Skeletal muscle tissue (tissue), 4 donors: Measurements from ENCODE around the gene FCSK. TPM values are rescaled to one million over a fixed set of nuclear protein-coding genes. Genes with fewer than 3 reads are reported as not detected.
"Not testable (repeated sequence)": the region's sequence is repeated elsewhere in the genome, so short reads cannot be mapped to it uniquely, and the experiment has no call there.

ENCODE experiments used
- H3K27ac ChIP-seq: one replicate; pipeline ENCODE4 v1.7.0; 2013; ENCODE audit warnings: mild to moderate bottlenecking, low read depth, low read length, inconsistent platforms
- H3K27me3 ChIP-seq, 3 donors: one replicate each; pipeline ENCODE4 v1.7.0; 2013; ENCODE audit warnings: low read length in 3 of 3; ENCODE audit not compliant: control insufficient read depth in 3 of 3, insufficient read depth in 3 of 3
- H3K36me3 ChIP-seq, 3 donors: one replicate each; pipeline ENCODE4 v1.7.0; 2013; ENCODE audit warnings: low read length in 3 of 3; ENCODE audit not compliant: control insufficient read depth in 3 of 3, insufficient read depth in 3 of 3
- H3K4me1 ChIP-seq, 3 donors: one replicate each; pipeline ENCODE4 v1.7.0; 2013; ENCODE audit warnings: low read length in 3 of 3, mild to moderate bottlenecking in 3 of 3; ENCODE audit not compliant: control insufficient read depth in 3 of 3, insufficient read depth in 3 of 3
- H3K4me3 ChIP-seq, 3 donors: one replicate each; pipeline ENCODE4 v1.7.0; 2013; ENCODE audit warnings: low read length in 3 of 3
- H3K9ac ChIP-seq, 3 donors: one replicate each; pipeline ENCODE4 v1.7.0; 2013; ENCODE audit warnings: low read length in 3 of 3, mild to moderate bottlenecking in 3 of 3, moderate library complexity in 2 of 3, low read depth in 1 of 3
- H3K9me3 ChIP-seq, 3 donors: one replicate each; pipeline ENCODE4 v1.7.0; 2013; ENCODE audit warnings: low read length in 3 of 3; ENCODE audit not compliant: control insufficient read depth in 3 of 3
- total RNA-seq: library from RNA; depleted of rRNA; stranded (reverse); fragments of >200 nt; gene quantifications from one replicate; pipeline ENCODE4 v1.2.3, GENCODE V29; 2014
- donor health status: Osteomylitis.

Gene FCSK
- total RNA-seq, 1 donor from 2014 or later = 6.8 TPM

DNA sequence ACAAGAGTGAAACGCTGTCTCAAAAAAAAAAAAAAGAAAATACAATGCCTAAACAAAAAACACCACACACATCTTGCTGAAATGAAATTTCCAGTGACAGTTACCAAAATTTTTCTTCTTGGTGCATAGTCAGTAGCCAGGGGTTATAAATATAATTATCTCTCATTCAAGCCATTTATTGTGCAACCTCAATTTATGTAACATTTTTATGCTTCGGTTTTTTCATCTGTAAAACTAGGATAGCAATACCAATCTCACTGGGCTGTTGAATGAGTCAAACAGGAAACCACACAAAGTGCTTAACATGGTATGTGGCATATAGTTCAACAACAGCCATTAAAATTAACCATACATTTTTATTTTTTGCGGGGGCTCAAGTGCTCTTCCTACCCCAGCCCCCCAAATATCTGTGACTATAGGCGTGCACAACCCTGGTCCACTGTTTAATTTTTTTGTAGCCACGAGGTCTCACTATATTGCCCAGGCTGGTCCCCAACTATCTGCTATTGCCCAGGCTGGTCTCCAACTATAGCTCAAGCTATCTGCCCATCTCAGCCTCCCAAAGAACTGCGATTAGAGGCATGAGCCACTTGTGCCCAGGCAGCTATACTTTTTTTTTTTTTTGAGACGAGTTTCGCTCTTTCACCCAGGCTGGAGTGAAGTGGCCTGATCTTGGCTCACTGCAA, 66.4 kb downstream of the FCSK start:
- H3K27me3 ChIP-seq = no peaks in the 10 kb centered on the region
- no peak overlapping the region for H3K27ac ChIP-seq
- peaks cover 15 to 25% (median 16%) of the 10 kb centered on the region in 3 donors for H3K36me3 ChIP-seq
- no peak overlapping the region for H3K9ac ChIP-seq
- peaks cover 14 to 19% (median 16%) of the 10 kb centered on the region in 3 donors for H3K4me1 ChIP-seq
- H3K9me3 ChIP-seq = no peaks in the 10 kb centered on the region
- H3K4me3 ChIP-seq = no peak overlapping the region

DNA sequence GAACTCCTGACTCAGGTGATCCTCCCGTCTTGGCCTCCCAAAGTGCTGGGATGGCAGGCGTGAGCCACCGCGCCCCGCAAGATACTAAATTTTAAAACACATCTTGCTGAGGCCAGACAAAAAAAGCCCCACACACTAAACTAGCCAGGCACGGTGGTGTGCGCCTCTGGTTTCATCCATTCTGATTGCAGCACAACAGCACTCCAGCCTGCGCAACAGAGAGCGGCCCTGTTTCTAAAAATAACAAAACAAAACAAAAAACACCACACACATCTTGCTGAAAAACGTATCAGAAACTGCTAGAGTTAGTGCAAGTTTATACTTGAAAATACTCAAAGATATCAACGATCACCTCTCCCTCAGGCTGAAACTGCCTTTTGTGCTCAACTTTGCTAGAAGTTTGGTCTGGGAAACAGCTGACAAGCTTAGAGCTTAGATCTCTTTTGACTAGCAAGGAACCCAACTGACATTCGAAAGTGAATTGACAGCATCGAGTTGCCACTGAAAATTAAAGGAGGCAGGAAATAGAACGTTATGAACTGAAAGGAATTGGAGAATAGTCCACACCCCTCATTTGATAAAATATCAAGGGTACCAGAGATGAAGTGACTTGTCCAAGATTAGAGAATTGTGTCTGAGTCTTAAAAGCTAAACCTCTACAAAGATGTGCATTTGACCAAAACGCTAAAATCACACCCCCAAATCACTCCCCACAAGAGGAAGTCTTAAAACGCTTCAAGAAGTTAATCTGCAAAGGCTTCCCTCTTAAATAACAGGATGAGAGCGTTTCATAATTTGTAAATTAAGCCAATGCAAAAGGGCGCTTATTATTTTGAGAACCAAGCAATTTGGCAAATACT, 68.1 kb downstream of the FCSK start:
- peak overlapping the region; percentile 97 to 98 (median 98) for H3K9ac ChIP-seq
- no peaks in the 10 kb centered on the region for H3K9me3 ChIP-seq
- peaks cover 14 to 29% (median 24%) of the 10 kb centered on the region in 3 donors for H3K4me1 ChIP-seq
- H3K27me3 ChIP-seq = no peaks in the 10 kb centered on the region
- H3K27ac ChIP-seq = peak overlapping the region; percentile 88
- H3K4me3 ChIP-seq = peak overlapping the region; percentile 78 to 100 (median 98)
- H3K36me3 ChIP-seq = peaks cover 12 to 16% (median 12%) of the 10 kb centered on the region in 3 donors

DNA sequence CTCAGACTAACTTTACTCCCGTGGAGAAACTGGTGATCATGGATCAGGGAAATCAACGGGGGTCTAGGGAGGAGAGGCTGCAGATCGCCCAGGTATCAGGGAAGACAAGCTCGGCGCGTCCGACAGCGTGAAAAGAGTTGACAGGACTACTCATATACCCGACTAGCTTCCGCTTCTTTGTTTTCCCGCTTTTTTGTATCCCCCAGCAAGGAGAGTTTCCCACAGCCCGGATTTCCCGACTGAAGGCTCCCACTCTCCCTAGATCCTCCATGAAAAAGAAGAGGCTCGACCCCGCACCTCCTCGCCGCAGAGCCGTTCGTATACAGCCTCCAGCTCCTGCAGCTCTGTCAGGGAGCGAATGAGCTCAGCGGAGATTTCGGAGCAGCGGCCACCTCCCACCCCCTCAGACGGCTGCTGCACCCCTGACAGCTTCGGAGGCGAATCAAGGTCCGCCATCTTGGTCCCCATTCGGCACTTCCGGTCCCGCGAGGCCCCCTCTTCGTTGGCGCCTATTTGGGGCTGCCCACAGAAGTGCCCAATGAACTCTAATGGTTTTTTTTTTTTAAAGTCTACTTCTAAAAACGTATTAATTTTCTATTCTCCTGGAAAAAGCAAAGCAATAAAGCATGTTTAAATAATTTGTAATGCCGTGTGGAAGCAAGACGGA, 68.8 kb downstream of the FCSK start, which contains the start of gene COG4:
COG4 (minus strand) TSS at position 479 of the 667 bp plus-strand sequence; CDS start at position 468, 11 bp downstream.
- peaks cover 14 to 30% (median 24%) of the 10 kb centered on the region in 3 donors for H3K4me1 ChIP-seq
- peaks cover 9 to 12% (median 11%) of the 10 kb centered on the region in 3 donors for H3K36me3 ChIP-seq
- peak within 1 kb of the TSS; percentile 78 to 100 (median 98) for H3K4me3 ChIP-seq
- H3K9me3 ChIP-seq = no peaks in the 10 kb centered on the region
- peak within 1 kb of the TSS; percentile 97 to 98 (median 98) for H3K9ac ChIP-seq
- H3K27me3 ChIP-seq = no peaks in the 10 kb centered on the region
- peak within 1 kb of the TSS; percentile 88 for H3K27ac ChIP-seq

DNA sequence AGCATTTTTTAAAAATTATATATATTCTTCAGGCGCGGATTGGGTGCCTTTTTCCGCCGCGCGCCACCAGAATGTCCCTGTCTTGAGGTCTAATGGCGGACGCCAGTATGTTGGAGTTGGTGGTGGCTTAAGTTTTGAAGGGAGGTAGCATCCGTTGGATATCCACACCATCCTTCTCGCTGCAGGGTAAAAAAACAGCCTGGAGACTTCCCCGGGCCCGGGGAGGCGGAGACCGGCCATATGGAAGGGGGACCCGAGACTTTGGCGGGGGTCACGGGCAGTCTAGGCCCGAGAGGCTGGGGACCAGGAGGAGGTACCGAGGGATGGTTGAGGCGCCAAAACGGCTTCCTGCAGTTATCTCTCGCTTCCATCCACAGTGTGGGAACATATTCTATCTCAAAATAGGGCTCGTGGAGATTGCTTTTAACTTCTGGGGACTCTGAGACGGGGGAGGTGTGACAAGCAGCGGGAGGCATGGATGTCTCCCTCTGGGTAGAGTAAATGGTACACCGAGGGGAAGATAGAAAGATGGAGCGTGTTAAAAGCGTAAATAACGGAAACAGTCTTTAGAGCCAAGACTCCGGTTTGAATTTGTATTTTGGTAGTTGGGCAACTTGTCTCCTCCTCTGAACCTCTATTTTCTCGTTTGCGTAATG, 69.5 kb downstream of the FCSK start, which contains the start of gene SF3B3:
SF3B3 (plus strand) TSS at position 74 of the 656 bp plus-strand sequence. CDS start 2,841 bp downstream, outside the sequence.
- no peaks in the 10 kb centered on the region for H3K27me3 ChIP-seq
- H3K4me3 ChIP-seq = peak within 1 kb of the TSS; percentile 78 to 100 (median 98)
- H3K9me3 ChIP-seq = no peaks in the 10 kb centered on the region
- peaks cover 18 to 34% (median 30%) of the 10 kb centered on the region in 3 donors for H3K4me1 ChIP-seq
- peak within 1 kb of the TSS; percentile 97 to 98 (median 98) for H3K9ac ChIP-seq
- peaks cover 10 to 13% (median 11%) of the 10 kb centered on the region in 3 donors for H3K36me3 ChIP-seq
- H3K27ac ChIP-seq = peak within 1 kb of the TSS; percentile 88

DNA sequence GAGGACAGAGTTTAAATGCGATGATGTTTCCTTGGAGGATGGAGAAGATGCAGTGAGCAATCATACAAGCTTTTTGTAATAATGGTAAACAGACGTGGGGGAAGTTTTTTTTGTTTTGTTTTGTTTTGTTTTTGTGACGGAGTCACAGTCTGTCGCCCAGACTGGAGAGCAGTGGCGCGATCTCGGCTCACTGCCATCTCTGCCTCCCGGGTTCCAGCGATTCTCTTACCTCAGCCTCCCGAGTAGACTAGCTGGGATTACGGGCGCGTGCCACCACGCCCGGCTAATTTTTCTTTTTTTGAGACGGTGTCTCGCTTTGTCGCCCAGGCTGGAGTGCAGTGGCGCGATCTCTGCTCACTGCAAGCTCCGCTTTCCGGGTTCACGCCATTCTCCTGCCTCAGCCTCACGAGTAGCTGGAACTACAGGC, 70.0 kb downstream of the FCSK start:
- not testable (repeated sequence) for H3K9me3 ChIP-seq, H3K27me3 ChIP-seq
- peak overlapping the region; percentile 78 to 100 (median 98) for H3K4me3 ChIP-seq
- H3K36me3 ChIP-seq = peaks cover 12 to 19% (median 15%) of the 10 kb centered on the region in 3 donors
- H3K9ac ChIP-seq = peak overlapping the region; percentile 97 to 98 (median 98)
- peaks cover 21 to 39% (median 35%) of the 10 kb centered on the region in 3 donors for H3K4me1 ChIP-seq
- H3K27ac ChIP-seq = peak overlapping the region; percentile 88

DNA sequence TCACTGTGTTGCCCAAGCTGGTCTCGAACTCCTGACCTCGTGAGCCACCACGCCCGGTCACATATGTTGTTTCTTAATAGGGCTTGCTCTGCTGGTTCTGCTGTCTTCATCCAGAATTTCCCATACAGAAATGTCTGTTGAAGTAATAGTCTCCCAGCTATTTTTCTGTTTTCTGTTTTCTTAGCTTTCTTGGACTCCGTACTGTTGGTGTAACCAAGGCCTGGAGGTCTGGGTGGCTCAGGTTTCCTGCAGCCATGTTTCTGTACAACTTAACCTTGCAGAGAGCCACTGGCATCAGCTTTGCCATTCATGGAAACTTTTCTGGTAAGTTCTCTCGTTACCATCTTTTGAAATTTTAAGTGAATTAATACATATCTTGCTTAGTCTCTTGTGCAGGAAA, 72.0 kb downstream of the FCSK start:
- H3K36me3 ChIP-seq = peaks cover 15 to 31% (median 27%) of the 10 kb centered on the region in 3 donors
- H3K9me3 ChIP-seq = no peaks in the 10 kb centered on the region
- H3K4me3 ChIP-seq = no peak overlapping the region
- H3K9ac ChIP-seq = no peak overlapping the region
- peaks cover 21 to 37% (median 35%) of the 10 kb centered on the region in 3 donors for H3K4me1 ChIP-seq
- no peak overlapping the region for H3K27ac ChIP-seq
- H3K27me3 ChIP-seq = no peaks in the 10 kb centered on the region

DNA sequence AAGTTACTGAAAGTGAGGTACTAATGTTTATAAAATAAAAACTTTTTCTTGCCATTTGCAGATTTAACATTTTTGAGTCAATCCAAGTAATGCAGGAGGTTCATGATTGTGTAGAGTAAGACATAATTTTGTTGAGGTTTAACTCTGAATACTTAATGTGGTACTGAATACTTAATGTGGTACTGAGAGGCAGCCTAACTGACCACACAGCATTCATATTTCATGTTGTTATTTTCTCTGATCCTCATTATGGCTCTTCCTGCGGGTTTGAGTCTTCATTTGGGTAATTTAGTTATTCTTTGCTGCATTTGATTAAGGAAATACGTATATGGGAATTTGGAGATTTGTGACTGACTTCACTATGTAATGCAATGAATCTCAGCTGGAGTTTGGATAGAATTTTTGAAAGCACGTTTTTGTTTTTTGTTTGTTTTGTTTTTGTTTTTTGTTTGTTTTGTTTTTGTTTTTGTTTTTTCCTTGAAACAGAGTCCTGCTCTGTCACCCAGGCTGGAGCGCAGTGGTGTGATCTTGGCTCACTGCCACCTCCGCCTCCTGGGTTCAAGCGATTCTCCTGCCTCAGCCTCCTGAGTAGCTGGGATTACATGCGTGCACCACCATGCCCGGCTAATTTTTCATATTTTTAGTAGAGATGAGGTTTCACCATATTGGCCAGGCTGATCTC, 73.1 kb downstream of the FCSK start:
- H3K27me3 ChIP-seq = no peaks in the 10 kb centered on the region
- no peak overlapping the region for H3K27ac ChIP-seq
- no peak overlapping the region for H3K9ac ChIP-seq
- no peak overlapping the region for H3K4me3 ChIP-seq
- H3K9me3 ChIP-seq = no peaks in the 10 kb centered on the region
- H3K36me3 ChIP-seq = peaks cover 23 to 39% (median 35%) of the 10 kb centered on the region in 3 donors
- peaks cover 17 to 33% (median 29%) of the 10 kb centered on the region in 3 donors for H3K4me1 ChIP-seq

DNA sequence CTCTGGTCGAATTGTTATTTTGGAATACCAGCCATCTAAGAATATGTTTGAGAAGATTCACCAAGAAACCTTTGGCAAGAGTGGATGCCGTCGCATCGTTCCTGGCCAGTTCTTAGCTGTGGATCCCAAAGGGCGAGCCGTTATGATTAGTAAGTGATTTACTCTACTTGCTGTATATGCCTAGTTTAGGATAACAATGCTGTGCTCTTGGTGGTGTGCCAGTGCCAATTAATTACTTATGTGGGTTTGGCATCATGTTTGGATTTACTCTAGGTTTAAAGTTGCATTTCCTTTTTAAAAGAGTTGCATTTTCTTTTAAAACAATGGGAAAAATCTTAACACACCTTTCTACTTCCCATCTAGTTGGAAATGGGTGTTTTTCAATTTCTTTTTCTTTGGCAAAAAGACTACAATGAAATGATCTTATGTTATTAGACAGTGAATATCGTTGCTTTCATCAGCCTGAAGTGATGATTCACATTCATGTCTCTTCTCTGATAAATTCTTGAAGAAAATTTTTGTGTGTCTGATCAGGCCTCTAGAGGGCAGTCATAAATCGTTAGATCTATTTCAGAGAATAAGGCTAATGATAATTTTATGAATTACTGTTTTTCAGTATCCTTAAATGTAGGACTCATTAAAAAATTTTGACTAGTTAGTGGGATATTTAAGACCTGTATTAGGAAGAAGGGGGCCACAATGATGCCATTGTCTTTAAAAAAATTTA, 74.8 kb downstream of the FCSK start:
- no peak overlapping the region for H3K4me3 ChIP-seq
- peaks cover 14 to 29% (median 27%) of the 10 kb centered on the region in 3 donors for H3K4me1 ChIP-seq
- peaks cover 23 to 57% (median 53%) of the 10 kb centered on the region in 3 donors for H3K36me3 ChIP-seq
- no peaks in the 10 kb centered on the region for H3K27me3 ChIP-seq
- H3K9ac ChIP-seq = no peak overlapping the region
- no peaks in the 10 kb centered on the region for H3K9me3 ChIP-seq
- H3K27ac ChIP-seq = no peak overlapping the region
